ENCODE measurements around the gene SYNE1. TPM values are rescaled to one million over a fixed set of nuclear protein-coding genes. Genes with fewer than 3 reads are reported as not detected.

The SYNE1 gene
- total RNA-seq, 1 experiment from 2014 or later, result 3.0 TPM

GRCh38 chr6:152471456-152472265 is 165.5 kb downstream of the SYNE1 start:
- H2BK15ac ChIP-seq (ENCODE audit: low read depth, low read length), result no peak overlapping the region
- Mint-ChIP-seq H3K27me3 (ENCODE audit: low read depth) (no peaks in the 10 kb centered on the region), H3K4me3 (no peak overlapping the region), H3K4me1 (peaks cover 0 to 3% of the 10 kb centered on the region in 2 experiments; a peak in 2 of 4 replicates), H3K36me3 (ENCODE audit: insufficient read depth in 1 of 3, low read depth in 3 of 3) (no peaks in the 10 kb centered on the region), H3K9me3 (no peaks in the 10 kb centered on the region; a peak in 1 of 5 replicates), H3K27ac (0 out of 7 replicates have a peak overlapping the region, but pooled peaks of 1 of the 3 experiments have one; percentile 39)
- no peak overlapping the region for H2BK120ac ChIP-seq (ENCODE audit: low read depth, low read length, poor library complexity, severe bottlenecking)
- H4K5ac ChIP-seq (ENCODE audit: insufficient read length, low read depth, low read length), result no peak overlapping the region
- no peak overlapping the region for H2BK12ac ChIP-seq (ENCODE audit: insufficient read length, low read depth, low read length)
- TF ChIP-seq CTCF (conservative IDR thresholded peaks at IDR 0.05), result no peak
- no peak overlapping the region for H3T11ph ChIP-seq (ENCODE audit: low read length)
- H2AFZ ChIP-seq (ENCODE audit: low read length), result no peak overlapping the region
- no peaks in the 10 kb centered on the region for H3K79me2 ChIP-seq (ENCODE audit: insufficient read depth, low read length)
- H2BK20ac ChIP-seq (ENCODE audit: low read depth, low read length, poor library complexity, severe bottlenecking), result no peak overlapping the region
- no peak overlapping the region for H3K14ac ChIP-seq (ENCODE audit: insufficient read depth, low read length)
- no peaks in the 10 kb centered on the region for H3K23me2 ChIP-seq (ENCODE audit: insufficient read length, low read depth, low read length, poor library complexity, severe bottlenecking)
- H2BK5ac ChIP-seq (ENCODE audit: insufficient read length, low read length), result no peak overlapping the region
- no peaks in the 10 kb centered on the region for H4K20me1 ChIP-seq (ENCODE audit: control insufficient read depth, insufficient read depth, insufficient read length)
- no peaks in the 10 kb centered on the region for H3K9me3 ChIP-seq (ENCODE audit: control insufficient read depth, low read depth, low read length)
- H3K27me3 ChIP-seq (ENCODE audit: insufficient read depth, low read length), result no peaks in the 10 kb centered on the region
- no peak overlapping the region for H3K9ac ChIP-seq (ENCODE audit: extremely low read depth, insufficient read length, low read length)
- no peak overlapping the region for H3K4me2 ChIP-seq (ENCODE audit: insufficient read depth, insufficient read length, low read length)
- DNase-seq, result no peak
- H3K23ac ChIP-seq (ENCODE audit: insufficient read length, low read depth, low read length), result no peak overlapping the region
- no peak overlapping the region for H2AK5ac ChIP-seq (ENCODE audit: insufficient read length, low read length)
- H3K56ac ChIP-seq (ENCODE audit: insufficient read length, low read depth, low read length), result no peak overlapping the region
- no peak overlapping the region for H4K91ac ChIP-seq (ENCODE audit: insufficient read length, low read depth, low read length)
- H3K4me1 ChIP-seq (ENCODE audit: insufficient read depth, low read length), result no peaks in the 10 kb centered on the region
- no peak overlapping the region for H3K4ac ChIP-seq (ENCODE audit: low read depth, low read length)
- no peaks in the 10 kb centered on the region for H3K79me1 ChIP-seq (ENCODE audit: insufficient read depth, low read depth, low read length, poor library complexity, severe bottlenecking)
- WGBS (ENCODE audit: extremely low coverage, insufficient read length, low lambda C conversion rate), result no CpG with 5 or more reads among the region's 11 CpGs
- no peak overlapping the region for H3K18ac ChIP-seq (ENCODE audit: insufficient read length, low read depth, low read length)
- H3K27ac ChIP-seq (ENCODE audit: insufficient read length, low read depth, low read length), result no peak overlapping the region
- H4K8ac ChIP-seq (replicated peaks; ENCODE audit: insufficient read length, low read depth, low read length), result no peak overlapping the region
